Osteoblast (primary cell): Measurements from ENCODE around the gene CS. TPM values are rescaled to one million over a fixed set of nuclear protein-coding genes. Genes with fewer than 3 reads are reported as not detected.

Experiments used
- DNase-seq: peaks from one replicate; pipeline ENCODE4 v3.0.0; 2011; ENCODE audit warnings: low spot score, mixed read lengths; ENCODE audit not compliant: insufficient read length; ENCODE audit errors: missing footprints
- H2AFZ ChIP-seq: 2 replicates; pipeline ENCODE4 v1.6.0; 2011; ENCODE audit warnings: mild to moderate bottlenecking, low read length
- H3K27ac ChIP-seq: 2 replicates; pipeline ENCODE4 v1.5.1; 2011; ENCODE audit warnings: mild to moderate bottlenecking, low read depth, low read length, moderate library complexity
- H3K27me3 ChIP-seq: 2 replicates; pipeline ENCODE4 v1.6.0; 2012; ENCODE audit warnings: mild to moderate bottlenecking, control low read depth, inconsistent platforms, low read length, moderate library complexity; ENCODE audit not compliant: insufficient read depth
- H3K36me3 ChIP-seq: 2 replicates; pipeline ENCODE4 v1.5.1; 2011; ENCODE audit warnings: mild to moderate bottlenecking, low read length, control low read depth, moderate library complexity; ENCODE audit not compliant: insufficient read depth
- H3K4me1 ChIP-seq: 2 replicates; pipeline ENCODE4 v1.5.1; 2011; ENCODE audit warnings: mild to moderate bottlenecking, low read length, control low read depth, moderate library complexity; ENCODE audit not compliant: insufficient read depth
- H3K4me2 ChIP-seq: 2 replicates; pipeline ENCODE4 v1.6.0; 2011; ENCODE audit warnings: mild to moderate bottlenecking, low read length; ENCODE audit not compliant: insufficient read depth
- H3K4me3 ChIP-seq: fragments of 200-600 bp; sonication (generic); 3 replicates; pipeline ENCODE4 v1.5.1; 2012; ENCODE audit warnings: mild to moderate bottlenecking, low read length, inconsistent platforms; ENCODE audit not compliant: insufficient read depth
- H3K79me2 ChIP-seq: 2 replicates; pipeline ENCODE4 v1.6.0; 2012; ENCODE audit warnings: mild to moderate bottlenecking, low read length, control low read depth, inconsistent platforms; ENCODE audit not compliant: insufficient read depth
- H3K9me3 ChIP-seq: 2 replicates; pipeline ENCODE4 v1.5.1; 2011; ENCODE audit warnings: low read depth, low read length, control low read depth
- H4K20me1 ChIP-seq: 2 replicates; pipeline ENCODE4 v1.6.0; 2012; ENCODE audit warnings: mild to moderate bottlenecking, low read length, control low read depth; ENCODE audit not compliant: insufficient read depth
- CTCF ChIP-seq: IDR thresholded peaks from 2 replicates; pipeline ENCODE4 v1.5.1; 2011; ENCODE audit warnings: mild to moderate bottlenecking, low read depth, low read length, moderate library complexity; ENCODE audit errors: extremely low read depth
- total RNA-seq: library from RNA; depleted of rRNA; stranded (reverse); fragments of >200 nt; gene quantifications from 2 replicates; pipeline ENCODE4 v1.2.3, GENCODE V29; 2012

Gene CS
- total RNA-seq, 1 donor, result 106 TPM

- peaks cover 52% of the 10 kb centered on the region for H3K36me3 ChIP-seq
Observed at GRCh38 chr12:56308714-56309113, 8.6 kb upstream of the CS start.

GRCh38 chr12:56307221-56307965 lies 7.3 kb upstream of the CS start:
- Histone ChIP-seq H3K4me1 (no peaks in the 10 kb centered on the region), H3K9me3 (no peaks in the 10 kb centered on the region), H3K36me3 (peaks cover 55% of the 10 kb centered on the region), H3K4me2 (no peak overlapping the region), H2AFZ (no peak overlapping the region), H3K27me3 (no peaks in the 10 kb centered on the region), H3K79me2 (peaks cover 4% of the 10 kb centered on the region), H3K4me3 (no peak overlapping the region), H3K27ac (no peak overlapping the region), H4K20me1 (no peaks in the 10 kb centered on the region)
- no peak for TF ChIP-seq CTCF
- DNase-seq, result no peak

More at GRCh38 chr12:56308714-56309113, 8.6 kb upstream of the CS start:
- Histone ChIP-seq H3K79me2 (peaks cover 4% of the 10 kb centered on the region), H3K9me3 (no peaks in the 10 kb centered on the region), H2AFZ (no peak overlapping the region), H3K27me3 (no peaks in the 10 kb centered on the region), H3K4me2 (no peak overlapping the region), H4K20me1 (no peaks in the 10 kb centered on the region), H3K27ac (no peak overlapping the region), H3K4me3 (no peak overlapping the region), H3K4me1 (no peaks in the 10 kb centered on the region)
- TF ChIP-seq CTCF, result no peak
- no peak for DNase-seq

GRCh38 chr12:56304872-56305590 lies 4.9 kb upstream of the CS start:
- no peak overlapping the region for H2AFZ ChIP-seq
- peaks cover 9% of the 10 kb centered on the region for H3K4me1 ChIP-seq
- H3K9me3 ChIP-seq, result no peaks in the 10 kb centered on the region
- TF ChIP-seq CTCF, result no peak
- H3K79me2 ChIP-seq, result no peaks in the 10 kb centered on the region
- H3K27ac ChIP-seq, result no peak overlapping the region
- peaks cover 37% of the 10 kb centered on the region for H3K36me3 ChIP-seq
- no peak overlapping the region for H3K4me2 ChIP-seq
- no peak for DNase-seq
- no peaks in the 10 kb centered on the region for H3K27me3 ChIP-seq
- no peaks in the 10 kb centered on the region for H4K20me1 ChIP-seq
- no peak overlapping the region for H3K4me3 ChIP-seq

DNA sequence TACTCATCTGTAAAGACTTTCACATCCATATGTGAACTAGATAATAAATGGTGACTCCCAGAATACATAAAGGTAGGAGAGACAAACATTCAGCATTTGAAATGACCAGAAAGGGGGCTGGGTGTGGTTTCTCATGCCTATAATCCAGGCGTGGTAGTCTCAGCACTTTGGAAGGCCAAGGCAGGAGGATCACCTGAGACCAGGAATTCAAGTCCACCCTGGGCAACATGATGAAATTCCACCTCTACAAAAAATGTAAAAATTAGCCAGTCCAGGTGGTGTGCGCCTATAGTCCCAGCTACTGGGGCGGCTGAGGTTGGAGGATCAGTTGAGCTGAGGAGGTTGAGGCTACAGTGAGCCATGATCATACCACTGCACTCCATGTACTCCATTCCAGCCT lies 4.1 kb upstream of the CS start:
- DNase-seq, result no peak
- H3K4me1 ChIP-seq, result peaks cover 10% of the 10 kb centered on the region
- no peaks in the 10 kb centered on the region for H3K27me3 ChIP-seq
- no peak overlapping the region for H3K27ac ChIP-seq
- H2AFZ ChIP-seq, result no peak overlapping the region
- H3K9me3 ChIP-seq, result no peaks in the 10 kb centered on the region
- no peak overlapping the region for H3K4me2 ChIP-seq
- no peak for TF ChIP-seq CTCF
- no peak overlapping the region for H3K4me3 ChIP-seq
- H4K20me1 ChIP-seq, result peaks cover 4% of the 10 kb centered on the region
- peaks cover 7% of the 10 kb centered on the region for H3K79me2 ChIP-seq
- H3K36me3 ChIP-seq, result peaks cover 32% of the 10 kb centered on the region
